Caco-2 (cell line): ENCODE results near the gene PRAMEF20. TPM values are rescaled to one million over a fixed set of nuclear protein-coding genes. Genes with fewer than 3 reads are reported as not detected.

Source experiments
- BruUV-seq: library from RNA; stranded (reverse); fragments of 400-500 nt; replicated peaks from 2 replicates; lab custom pipeline; 2021; lab: Mats Ljungman, UMichigan
- CTCF ChIA-PET: fragments of 300-600 bp; sonication (Branson Sonifier 250); formaldehyde crosslinking; loops from one replicate; lab custom pipeline; 2022; ENCODE audit warnings: antibody characterized with exemption; lab: Charles Lee
- POLR2A ChIA-PET: fragments of 300-600 bp; sonication (Branson Sonifier 250); formaldehyde crosslinking; loops from one replicate; lab custom pipeline; 2022; ENCODE audit warnings: antibody characterized with exemption; lab: Charles Lee
- DNase-seq, 2 experiments: peaks; one replicate each; pipeline versions ENCODE4 v3.0.0 to v3.0.0-alpha.2; 2020 to 2022
- H3K27me3 ChIP-seq: replicated peaks from 2 replicates; pipeline ENCODE4 v1.6.0; 2011; ENCODE audit warnings: low read length; ENCODE audit not compliant: control insufficient read depth, insufficient read depth
- H3K36me3 ChIP-seq: 2 replicates; pipeline ENCODE4 v1.5.1; 2011; ENCODE audit warnings: low read length; ENCODE audit not compliant: control insufficient read depth, insufficient read depth
- H3K4me1 ChIP-seq: fragments of 250-450 bp; sonication (Bioruptor Pico); 2 replicates; pipeline ENCODE4 v1.5.1; 2020; ENCODE audit warnings: mild to moderate bottlenecking
- H3K4me3 ChIP-seq: 2 replicates; pipeline ENCODE4 v1.5.1; 2011; ENCODE audit warnings: low read depth, mild to moderate bottlenecking, control low read depth, low read length
- H3K9me3 ChIP-seq: fragments of 250-450 bp; sonication (Bioruptor Pico); 2 replicates; pipeline ENCODE4 v1.5.1; 2020; ENCODE audit warnings: mild to moderate bottlenecking, moderate library complexity
- H3K27ac Mint-ChIP-seq: one replicate; pipeline ENCODE4 v1.8.0; 2022; ENCODE audit warnings: mixed read lengths; ENCODE audit not compliant: unreplicated experiment
- H3K27me3 Mint-ChIP-seq: one replicate; pipeline ENCODE4 v1.8.0; 2022; ENCODE audit warnings: mixed read lengths; ENCODE audit not compliant: insufficient read depth, unreplicated experiment
- H3K36me3 Mint-ChIP-seq: one replicate; pipeline ENCODE4 v1.8.0; 2022; ENCODE audit warnings: mild to moderate bottlenecking, mixed read lengths; ENCODE audit not compliant: insufficient read depth, unreplicated experiment
- H3K4me1 Mint-ChIP-seq: one replicate; pipeline ENCODE4 v1.8.0; 2022; ENCODE audit warnings: low read depth, mixed read lengths; ENCODE audit not compliant: unreplicated experiment
- H3K4me3 Mint-ChIP-seq: one replicate; pipeline ENCODE4 v1.8.0; 2022; ENCODE audit warnings: mild to moderate bottlenecking, moderate library complexity, mixed read lengths; ENCODE audit not compliant: unreplicated experiment
- H3K9me3 Mint-ChIP-seq: one replicate; pipeline ENCODE4 v1.8.0; 2022; ENCODE audit warnings: mixed read lengths; ENCODE audit not compliant: unreplicated experiment
- CTCF ChIP-seq, 2 experiments: fragments of 200-600 bp in 1 of 2; IDR thresholded peaks; 1 replicate in 1 of 2; 2 replicates in 1 of 2; pipeline versions ENCODE4 v1.5.1 to v1.8.0; 2011 to 2022; ENCODE audit warnings: antibody characterized with exemption in 1 of 2, control low read depth in 1 of 2, inconsistent platforms in 1 of 2, low read depth in 1 of 2, low read length in 1 of 2, mild to moderate bottlenecking in 1 of 2, moderate library complexity in 1 of 2; ENCODE audit not compliant: insufficient read depth in 1 of 2, severe bottlenecking in 1 of 2, unreplicated experiment in 1 of 2
- intact Hi-C: fragments of 100-400 bp; cut with micrococcal nuclease; formaldehyde crosslinking; loops from one replicate; pipeline ENCODE4 v1.10.0; 2022; ENCODE audit not compliant: unreplicated experiment
- total RNA-seq: library from RNA; stranded (reverse); gene quantifications from 2 replicates; pipeline ENCODE4 v1.2.3, GENCODE V29; 2022

PRAMEF20 gene
- total RNA-seq, 1 experiment from 2014 or later = not detected

- Mint-ChIP-seq H3K4me1 (no peaks in the 10 kb centered on the region), H3K9me3 (no peaks in the 10 kb centered on the region), H3K27me3 (peaks cover 2% of the 10 kb centered on the region), H3K4me3 (no peak overlapping the region), H3K27ac (no peak overlapping the region), H3K36me3 (no peaks in the 10 kb centered on the region)
- intact Hi-C loops = no loop called here
- Histone ChIP-seq H3K9me3 (no peaks in the 10 kb centered on the region), H3K36me3 (no peaks in the 10 kb centered on the region), H3K4me3 (no peak overlapping the region), H3K4me1 (no peaks in the 10 kb centered on the region), H3K27me3 (no peaks in the 10 kb centered on the region)
- POLR2A ChIA-PET = no interaction called here
- TF ChIP-seq CTCF (IDR thresholded peaks at IDR 0.05; ENCODE audit: insufficient read depth in 1 of 2, low read depth in 1 of 2, low read length in 1 of 2, severe bottlenecking in 1 of 2, unreplicated experiment in 1 of 2) = peak; percentile 10
- no TSS peak for BruUV-seq
- peak in 1 of 2 experiments; percentile 9 for DNase-seq
- CTCF ChIA-PET = no interaction called here
These were observed 59.1 kb downstream of the PRAMEF20 start for GRCh38 chr1:13469343-13469742.

Other genes with a start within 250 kb of the PRAMEF20 start
- not detected in 2 replicates for gene HNRNPCL4, start 244.8 kb upstream of the PRAMEF20 start, total RNA-seq
- gene PRAMEF9, start 238.6 kb upstream of the PRAMEF20 start, total RNA-seq = not detected in 2 replicates
- gene PRAMEF13, start 209.0 kb upstream of the PRAMEF20 start, total RNA-seq = not detected in 2 replicates
- gene PRAMEF18, start 184.3 kb upstream of the PRAMEF20 start, total RNA-seq = not detected in 2 replicates
- not detected in 2 replicates for gene PRAMEF5, start 156.3 kb upstream of the PRAMEF20 start, total RNA-seq
- not detected in 2 replicates for gene PRAMEF8, start 125.3 kb upstream of the PRAMEF20 start, total RNA-seq
- 0.23 and 0.49 TPM in 2 replicates for gene PRAMEF33, start 106.9 kb upstream of the PRAMEF20 start, total RNA-seq
- not detected in 2 replicates for gene PRAMEF15, start 94.9 kb upstream of the PRAMEF20 start, total RNA-seq
- not detected in 2 replicates for gene PRAMEF14, start 63.3 kb upstream of the PRAMEF20 start, total RNA-seq
- not detected in 2 replicates for gene PRAMEF19, start 38.5 kb upstream of the PRAMEF20 start, total RNA-seq
- gene PRAMEF17, start 20.8 kb upstream of the PRAMEF20 start, total RNA-seq = not detected in 2 replicates
- not detected in 2 replicates for gene LRRC38, start 103.6 kb downstream of the PRAMEF20 start, total RNA-seq
- 0.49 TPM in 1 of 2 replicates, not detected in the other for gene PDPN, start 173.4 kb downstream of the PRAMEF20 start, total RNA-seq